ENCODE measurements around the gene EIF4H. TPM values are rescaled to one million over a fixed set of nuclear protein-coding genes. Genes with fewer than 3 reads are reported as not detected.

EIF4H gene
- total and polyA plus RNA-seq, 9 of the 15 experiments (the other 6 are each of a cell fraction or from before 2014, with no cell fraction given), result 11.0 to 435 (median 319) TPM

DNA sequence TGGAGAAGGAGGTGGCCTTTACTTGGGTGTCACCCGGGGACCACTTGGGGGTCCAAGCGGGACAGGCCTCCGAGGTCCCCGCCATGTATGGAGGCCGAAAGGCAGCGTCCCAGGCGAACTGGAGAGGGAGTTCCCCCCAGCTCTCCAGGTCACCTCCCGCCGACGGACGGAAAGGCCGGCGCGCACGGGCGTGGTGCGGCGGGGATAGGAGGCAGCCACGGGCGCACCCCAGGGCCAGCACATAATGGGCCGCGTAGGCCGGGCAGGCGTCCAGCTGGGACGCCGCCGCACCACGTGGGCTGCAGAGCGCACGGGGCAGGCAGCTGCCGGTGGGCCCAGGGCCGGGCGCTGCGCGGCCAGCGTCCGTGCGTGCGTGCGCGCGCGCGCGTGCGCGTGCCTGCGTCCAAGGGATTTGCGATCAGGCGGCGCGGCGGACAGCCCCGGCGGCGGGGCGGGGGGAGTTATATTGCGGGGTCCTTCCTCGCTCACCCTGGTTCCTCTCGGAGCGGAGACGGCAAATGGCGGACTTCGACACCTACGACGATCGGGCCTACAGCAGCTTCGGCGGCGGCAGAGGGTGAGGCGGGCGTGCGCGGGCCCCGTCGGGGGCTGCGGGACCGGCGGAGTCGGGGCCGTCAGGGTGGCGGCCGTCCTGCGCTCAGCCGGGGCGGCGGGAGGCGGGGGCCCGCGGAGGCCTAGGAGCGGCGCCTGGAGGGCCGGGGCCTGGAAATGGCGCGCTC lies at the start of gene EIF4H (continued):
- TF ChIP-seq, protein P1, sequence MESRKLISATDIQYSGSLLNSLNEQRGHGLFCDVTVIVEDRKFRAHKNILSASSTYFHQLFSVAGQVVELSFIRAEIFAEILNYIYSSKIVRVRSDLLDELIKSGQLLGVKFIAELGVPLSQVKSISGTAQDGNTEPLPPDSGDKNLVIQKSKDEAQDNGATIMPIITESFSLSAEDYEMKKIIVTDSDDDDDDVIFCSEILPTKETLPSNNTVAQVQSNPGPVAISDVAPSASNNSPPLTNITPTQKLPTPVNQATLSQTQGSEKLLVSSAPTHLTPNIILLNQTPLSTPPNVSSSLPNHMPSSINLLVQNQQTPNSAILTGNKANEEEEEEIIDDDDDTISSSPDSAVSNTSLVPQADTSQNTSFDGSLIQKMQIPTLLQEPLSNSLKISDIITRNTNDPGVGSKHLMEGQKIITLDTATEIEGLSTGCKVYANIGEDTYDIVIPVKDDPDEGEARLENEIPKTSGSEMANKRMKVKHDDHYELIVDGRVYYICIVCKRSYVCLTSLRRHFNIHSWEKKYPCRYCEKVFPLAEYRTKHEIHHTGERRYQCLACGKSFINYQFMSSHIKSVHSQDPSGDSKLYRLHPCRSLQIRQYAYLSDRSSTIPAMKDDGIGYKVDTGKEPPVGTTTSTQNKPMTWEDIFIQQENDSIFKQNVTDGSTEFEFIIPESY (CRISPR knock-in tag; IDR thresholded peaks at IDR 0.05), result peak; percentile 94
- peak; percentile 80; the same call in 1 of the 2 replicates for TF ChIP-seq ZNF212 (CRISPR knock-in tag; IDR thresholded peaks at IDR 0.05)
- 0 out of 2 replicates have a peak, but pooled peaks have one; percentile 10 for TF ChIP-seq DPF2 (IDR thresholded peaks at IDR 0.05)
- TF ChIP-seq TCFL5 (CRISPR knock-in tag; conservative IDR thresholded peaks at IDR 0.05), result no peak
- peak; percentile 94; the same call in 1 of the 2 replicates for TF ChIP-seq TGIF2 (CRISPR knock-in tag; IDR thresholded peaks at IDR 0.05)
- no peak for TF ChIP-seq ZNF57 (CRISPR knock-in tag; IDR thresholded peaks at IDR 0.05)
- TF ChIP-seq CCNT2 (IDR thresholded peaks at IDR 0.05; ENCODE audit: borderline replicate concordance, extremely low read depth, insufficient read length, low read depth, low read length), result peak; percentile 99
- no peak for TF ChIP-seq ZNF780A (CRISPR knock-in tag; IDR thresholded peaks at IDR 0.05)
- TF ChIP-seq, protein P2, sequence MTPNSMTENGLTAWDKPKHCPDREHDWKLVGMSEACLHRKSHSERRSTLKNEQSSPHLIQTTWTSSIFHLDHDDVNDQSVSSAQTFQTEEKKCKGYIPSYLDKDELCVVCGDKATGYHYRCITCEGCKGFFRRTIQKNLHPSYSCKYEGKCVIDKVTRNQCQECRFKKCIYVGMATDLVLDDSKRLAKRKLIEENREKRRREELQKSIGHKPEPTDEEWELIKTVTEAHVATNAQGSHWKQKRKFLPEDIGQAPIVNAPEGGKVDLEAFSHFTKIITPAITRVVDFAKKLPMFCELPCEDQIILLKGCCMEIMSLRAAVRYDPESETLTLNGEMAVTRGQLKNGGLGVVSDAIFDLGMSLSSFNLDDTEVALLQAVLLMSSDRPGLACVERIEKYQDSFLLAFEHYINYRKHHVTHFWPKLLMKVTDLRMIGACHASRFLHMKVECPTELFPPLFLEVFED (CRISPR knock-in tag; conservative IDR thresholded peaks at IDR 0.05), result peak; percentile 82; the same call in 1 of the 2 replicates
- TF ChIP-seq FUS (optimal IDR thresholded peaks at IDR 0.05; ENCODE audit: low read depth, low read length), result peak; percentile 12
- peak; percentile 39; the same call in 1 of the 2 replicates for TF ChIP-seq GABPA (tag; conservative IDR thresholded peaks at IDR 0.05; ENCODE audit: low read depth)
- TF ChIP-seq ZNF830 (CRISPR knock-in tag; IDR thresholded peaks at IDR 0.05), result no peak
- TF ChIP-seq MIER1 (IDR thresholded peaks at IDR 0.05; ENCODE audit: low read depth), result no peak
- TF ChIP-seq TARDBP (IDR thresholded peaks at IDR 0.05), result peak; percentile 88
- TF ChIP-seq, protein P3, sequence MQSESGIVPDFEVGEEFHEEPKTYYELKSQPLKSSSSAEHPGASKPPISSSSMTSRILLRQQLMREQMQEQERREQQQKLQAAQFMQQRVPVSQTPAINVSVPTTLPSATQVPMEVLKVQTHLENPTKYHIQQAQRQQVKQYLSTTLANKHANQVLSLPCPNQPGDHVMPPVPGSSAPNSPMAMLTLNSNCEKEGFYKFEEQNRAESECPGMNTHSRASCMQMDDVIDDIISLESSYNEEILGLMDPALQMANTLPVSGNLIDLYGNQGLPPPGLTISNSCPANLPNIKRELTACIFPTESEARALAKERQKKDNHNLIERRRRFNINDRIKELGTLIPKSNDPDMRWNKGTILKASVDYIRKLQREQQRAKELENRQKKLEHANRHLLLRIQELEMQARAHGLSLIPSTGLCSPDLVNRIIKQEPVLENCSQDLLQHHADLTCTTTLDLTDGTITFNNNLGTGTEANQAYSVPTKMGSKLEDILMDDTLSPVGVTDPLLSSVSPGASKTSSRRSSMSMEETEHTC (IDR thresholded peaks at IDR 0.05), result no peak
- TF ChIP-seq, protein P4, sequence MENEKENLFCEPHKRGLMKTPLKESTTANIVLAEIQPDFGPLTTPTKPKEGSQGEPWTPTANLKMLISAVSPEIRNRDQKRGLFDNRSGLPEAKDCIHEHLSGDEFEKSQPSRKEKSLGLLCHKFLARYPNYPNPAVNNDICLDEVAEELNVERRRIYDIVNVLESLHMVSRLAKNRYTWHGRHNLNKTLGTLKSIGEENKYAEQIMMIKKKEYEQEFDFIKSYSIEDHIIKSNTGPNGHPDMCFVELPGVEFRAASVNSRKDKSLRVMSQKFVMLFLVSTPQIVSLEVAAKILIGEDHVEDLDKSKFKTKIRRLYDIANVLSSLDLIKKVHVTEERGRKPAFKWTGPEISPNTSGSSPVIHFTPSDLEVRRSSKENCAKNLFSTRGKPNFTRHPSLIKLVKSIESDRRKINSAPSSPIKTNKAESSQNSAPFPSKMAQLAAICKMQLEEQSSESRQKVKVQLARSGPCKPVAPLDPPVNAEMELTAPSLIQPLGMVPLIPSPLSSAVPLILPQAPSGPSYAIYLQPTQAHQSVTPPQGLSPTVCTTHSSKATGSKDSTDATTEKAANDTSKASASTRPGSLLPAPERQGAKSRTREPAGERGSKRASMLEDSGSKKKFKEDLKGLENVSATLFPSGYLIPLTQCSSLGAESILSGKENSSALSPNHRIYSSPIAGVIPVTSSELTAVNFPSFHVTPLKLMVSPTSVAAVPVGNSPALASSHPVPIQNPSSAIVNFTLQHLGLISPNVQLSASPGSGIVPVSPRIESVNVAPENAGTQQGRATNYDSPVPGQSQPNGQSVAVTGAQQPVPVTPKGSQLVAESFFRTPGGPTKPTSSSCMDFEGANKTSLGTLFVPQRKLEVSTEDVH (IDR thresholded peaks at IDR 0.05; ENCODE audit: low read depth, partially characterized antibody), result no peak
- TF ChIP-seq HSF4 (CRISPR knock-in tag; IDR thresholded peaks at IDR 0.05; ENCODE audit: borderline replicate concordance), result no peak
- TF ChIP-seq SMAD4 (CRISPR knock-in tag; conservative IDR thresholded peaks at IDR 0.05), result peak; percentile 72
- peak; percentile 99 for TF ChIP-seq ZNF232 (CRISPR knock-in tag; IDR thresholded peaks at IDR 0.05)
- TF ChIP-seq ZNF165 (CRISPR knock-in tag; IDR thresholded peaks at IDR 0.05; ENCODE audit: borderline replicate concordance), result peak; percentile 43; the same call in 1 of the 2 replicates
- TF ChIP-seq BRCA1 (IDR thresholded peaks at IDR 0.05), result no peak
- no peak for TF ChIP-seq BRCA1 (CRISPR knock-in tag; IDR thresholded peaks at IDR 0.05)

All from K562 (cell line).